Ovary (tissue), 3 donors: ENCODE measurements around the gene DNAH11.

ENCODE experiments used
- CTCF ChIP-seq, 3 donors: fragments of 450-650 bp in 2 of 3; fragments of 200-600 bp in 1 of 3; IDR thresholded peaks; one replicate each; pipeline versions ENCODE4 v1.5.1 to v1.8.0; 2016 to 2022; ENCODE audit warnings: antibody characterized with exemption in 3 of 3, mild to moderate bottlenecking in 1 of 3
- POLR2A ChIP-seq: fragments of 450-650 bp; IDR thresholded peaks from one replicate; pipeline ENCODE4 v1.6.1; 2017; ENCODE audit warnings: antibody characterized with exemption, mild to moderate bottlenecking, moderate library complexity
- donor health status: DM: no; HTN: no; CAD: no.

GRCh38 chr7:21641546-21641945 is 98.7 kb downstream of the DNAH11 start:
- no peak for TF ChIP-seq CTCF (IDR thresholded peaks at IDR 0.05)
- no peak for TF ChIP-seq POLR2A
